NCI-H128 (cell line): ENCODE measurements around the gene TCP11X1.
"Not testable (repeated sequence)": the region's sequence is repeated elsewhere in the genome, so short reads cannot be mapped to it uniquely, and the experiment has no call there.

ENCODE experiments used
- DNase-seq: peaks from one replicate; lab custom pipeline; 2025; ENCODE audit not compliant: unreplicated experiment; lab: John Stamatoyannopoulos, UW

TCP11X1 gene

GRCh38 chrX:102214986-102215385 is at the start of gene TCP11X1:
TSS of gene TCP11X1 (plus strand) at chrX:102215301.
- not testable (repeated sequence) for DNase-seq

DNA sequence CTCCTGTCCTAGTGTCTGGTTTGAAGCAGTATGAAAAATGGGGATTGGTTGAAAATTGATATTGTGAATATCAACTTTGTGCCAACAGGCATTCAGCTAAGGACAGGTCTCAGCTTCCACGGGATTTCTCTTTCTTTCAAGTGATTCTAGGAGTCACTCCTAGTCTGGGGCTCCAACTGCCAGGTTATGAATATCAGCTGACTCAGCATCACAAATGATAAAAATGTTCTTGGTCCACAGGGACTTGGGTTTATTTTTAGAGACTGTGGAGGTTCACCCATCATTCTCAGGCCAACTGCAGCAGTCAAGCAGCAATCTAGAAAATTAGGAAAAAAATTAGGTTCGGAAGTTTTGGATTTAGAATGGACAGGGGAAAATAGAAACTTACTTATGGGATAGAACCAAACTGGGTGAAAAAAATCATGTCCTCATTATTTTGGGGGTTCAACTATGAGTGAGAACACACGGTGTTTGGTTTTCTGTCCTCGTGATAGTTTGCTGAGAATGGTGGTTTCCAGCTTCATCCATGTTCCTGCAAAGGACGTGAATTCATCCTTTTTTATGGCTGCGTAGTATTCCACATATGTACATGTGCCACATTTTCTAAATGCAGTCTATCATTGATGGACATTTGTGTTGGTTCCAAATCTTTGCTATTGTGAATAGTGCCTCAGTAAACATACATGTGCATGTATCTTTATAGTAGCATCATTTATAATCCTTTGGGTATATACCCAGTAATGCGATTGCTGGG is 29.0 kb upstream of the TCP11X1 start:
- no peak for DNase-seq

DNA sequence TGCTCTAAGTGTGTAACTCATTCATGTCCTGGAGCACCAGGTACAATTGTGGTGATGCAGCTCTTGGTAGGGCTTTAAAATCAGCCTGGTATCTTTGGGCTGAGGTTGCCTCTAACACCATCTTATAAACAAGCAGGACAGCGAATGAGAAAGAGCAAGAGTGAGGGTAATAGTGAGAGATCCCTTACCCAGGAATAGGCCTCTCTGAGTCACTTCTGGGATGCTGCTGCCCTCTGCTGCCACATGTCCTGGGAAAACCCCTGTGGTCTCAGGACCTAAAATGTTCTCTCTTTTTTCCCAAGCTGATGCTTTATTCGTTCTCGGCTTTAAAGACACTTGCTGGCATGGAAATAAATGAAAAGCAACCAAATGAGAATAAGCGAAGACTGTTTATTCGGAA is 7.2 kb upstream of the TCP11X1 start:
- not testable (repeated sequence) for DNase-seq

- not testable (repeated sequence) for DNase-seq
Observed at GRCh38 chrX:102216497-102216896, 1.4 kb downstream of the TCP11X1 start.

GRCh38 chrX:102235678-102236077 is 20.6 kb downstream of the TCP11X1 start:
- not testable (repeated sequence) for DNase-seq

DNA sequence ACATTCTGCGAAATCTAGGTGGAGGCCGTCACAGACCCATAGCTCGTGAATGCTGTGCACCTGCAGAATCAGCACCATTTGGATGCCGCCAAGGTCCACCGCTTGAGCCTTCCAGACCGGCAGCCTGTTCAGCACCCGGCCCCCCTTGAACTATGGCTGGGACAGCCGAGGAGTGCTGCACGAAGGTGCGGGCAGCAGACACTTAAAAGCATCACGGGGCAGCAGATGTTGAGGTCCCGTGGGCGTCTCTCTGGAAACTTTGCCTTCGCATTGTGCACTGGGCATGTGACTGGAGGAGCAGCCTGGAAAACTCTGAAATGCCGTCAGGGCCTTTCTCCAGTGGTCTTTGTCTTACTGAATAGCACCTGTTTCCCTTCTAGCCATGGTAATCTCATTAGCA is 25.2 kb downstream of the TCP11X1 start:
- not testable (repeated sequence) for DNase-seq

- not testable (repeated sequence) for DNase-seq
Observed at GRCh38 chrX:102246893-102247292, 31.8 kb downstream of the TCP11X1 start, which contains the start of gene NXF2. TSS of gene NXF2 (plus strand) at chrX:102247167. CDS start at chrX:102307079, 59,912 bp downstream.

DNA sequence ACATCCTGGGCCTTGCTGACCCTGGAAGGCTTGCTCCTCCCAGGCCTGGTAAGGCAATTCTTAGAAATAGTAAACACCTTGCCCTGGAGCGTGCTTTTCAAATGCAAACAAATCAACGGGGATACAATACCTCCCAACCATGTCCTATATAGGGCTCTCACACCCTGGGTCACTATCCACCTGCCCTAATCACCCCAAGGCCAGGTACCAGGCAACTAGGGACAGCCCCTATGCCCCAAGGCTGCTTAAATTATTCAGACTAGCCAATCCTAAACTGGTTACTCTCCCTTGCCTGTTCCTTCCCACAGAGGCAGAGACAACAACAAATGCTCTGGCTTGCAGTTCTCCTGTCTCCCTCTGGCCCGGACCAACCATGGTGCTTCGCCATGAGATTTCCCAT is 57.1 kb downstream of the TCP11X1 start:
- DNase-seq, result not testable (repeated sequence)
